Endothelial cell of umbilical vein (primary cell): ENCODE data around the gene HSPG2. TPM values are rescaled to one million over a fixed set of nuclear protein-coding genes. Genes with fewer than 3 reads are reported as not detected.

Experiments used
- BruUV-seq: library from RNA; stranded (reverse); fragments of 400-500 nt; replicated peaks from 2 replicates; lab custom pipeline; 2021; lab: Mats Ljungman, UMichigan
- CTCF ChIA-PET: fragments of 300-600, 350-600 bp; sonication (Branson Sonifier 250); formaldehyde crosslinking; loops from one replicate; lab custom pipeline; 2021; ENCODE audit warnings: antibody characterized with exemption, inconsistent platforms; lab: Charles Lee
- POLR2A ChIA-PET: fragments of 300-600, 350-600 bp; sonication (Branson Sonifier 250); formaldehyde crosslinking; loops from one replicate; lab custom pipeline; 2021; ENCODE audit warnings: antibody characterized with exemption, inconsistent platforms; lab: Charles Lee
- DNase-seq: peaks from one replicate; pipeline ENCODE4 v3.0.0-alpha.2; 2011; ENCODE audit warnings: low read depth, low spot score
- FAIRE-seq: peaks from 2 replicates; lab custom pipeline; 2011; peaks lifted over from hg19 to GRCh38; lab: Jason Lieb, UNC
- H2AFZ ChIP-seq: 2 replicates; pipeline ENCODE4 v1.6.0; 2012; ENCODE audit warnings: low read depth, low read length, control low read depth, inconsistent platforms
- H3K27ac ChIP-seq: 2 replicates; pipeline ENCODE4 v1.5.1; 2011; ENCODE audit warnings: low read depth, mild to moderate bottlenecking, control low read depth, low read length, moderate library complexity; ENCODE audit not compliant: insufficient read depth
- H3K27me3 ChIP-seq, 2 experiments: 2 replicates each; pipeline versions ENCODE4 v1.6.0 to v1.6.1; 2011; ENCODE audit warnings: low read length in 2 of 2, mixed read lengths in 1 of 2; ENCODE audit not compliant: control insufficient read depth in 2 of 2, insufficient read depth in 2 of 2
- H3K36me3 ChIP-seq, 2 experiments: 2 replicates in 1 of 2; 3 replicates in 1 of 2; pipeline ENCODE4 v1.5.1; 2011; ENCODE audit warnings: low read length in 2 of 2, mild to moderate bottlenecking in 1 of 2, moderate library complexity in 1 of 2; ENCODE audit not compliant: control insufficient read depth in 2 of 2, insufficient read depth in 2 of 2; ENCODE audit errors: extremely low read depth in 1 of 2
- H3K4me1 ChIP-seq: 3 replicates; pipeline ENCODE4 v1.5.1; 2011; ENCODE audit warnings: mild to moderate bottlenecking, low read length; ENCODE audit not compliant: control insufficient read depth, insufficient read depth; ENCODE audit errors: extremely low read depth
- H3K4me2 ChIP-seq: 2 replicates; pipeline ENCODE4 v1.6.1; 2011; ENCODE audit warnings: low read length, control low read depth, mixed read lengths; ENCODE audit not compliant: insufficient read depth
- H3K4me3 ChIP-seq, 3 experiments: fragments of 200-600 bp in 1 of 3; sonication (generic), shearing (Covaris generic) in 1 of 3; replicated peaks in 1 of 3; 2 replicates each; pipeline ENCODE4 v1.5.1; 2011 to 2016; ENCODE audit warnings: control low read depth in 3 of 3, low read length in 3 of 3, mild to moderate bottlenecking in 2 of 3, inconsistent platforms in 1 of 3, low read depth in 1 of 3, moderate library complexity in 1 of 3; ENCODE audit not compliant: insufficient read depth in 1 of 3
- H3K79me2 ChIP-seq: 2 replicates; pipeline ENCODE4 v1.6.0; 2012; ENCODE audit warnings: low read length, inconsistent platforms; ENCODE audit not compliant: control insufficient read depth, insufficient read depth
- H3K9ac ChIP-seq: replicated peaks from 2 replicates; pipeline ENCODE3; 2011; ENCODE audit warnings: low read length, control low read depth; ENCODE audit not compliant: insufficient read depth; ENCODE audit errors: extremely low read depth
- H3K9me1 ChIP-seq: replicated peaks from 3 replicates; pipeline ENCODE4 v1.6.0; 2011; ENCODE audit warnings: mild to moderate bottlenecking, low read length; ENCODE audit not compliant: control insufficient read depth, insufficient read depth; ENCODE audit errors: extremely low read depth
- H3K9me3 ChIP-seq: replicated peaks from 2 replicates; pipeline ENCODE4 v1.5.1; 2012; ENCODE audit warnings: low read length, inconsistent platforms; ENCODE audit not compliant: control insufficient read depth, insufficient read depth
- H4K20me1 ChIP-seq: replicated peaks from 2 replicates; pipeline ENCODE3; 2011; ENCODE audit warnings: mild to moderate bottlenecking, low read length; ENCODE audit not compliant: control insufficient read depth, insufficient read depth; ENCODE audit errors: extremely low read depth
- JUN ChIP-seq: IDR thresholded peaks from 2 replicates; pipeline ENCODE4 v1.6.1; 2011; ENCODE audit warnings: borderline replicate concordance, low read depth; ENCODE audit not compliant: insufficient read length, insufficient read depth
- MAX ChIP-seq: IDR thresholded peaks from 2 replicates; pipeline ENCODE4 v1.6.1; 2011; ENCODE audit not compliant: insufficient read depth, insufficient read length
- POLR2A ChIP-seq: IDR thresholded peaks from 2 replicates; pipeline ENCODE4 v1.6.1; 2012; ENCODE audit warnings: low read depth, mild to moderate bottlenecking, control low read depth, low read length
- POLR2AphosphoS5 ChIP-seq: IDR thresholded peaks from 2 replicates; pipeline ENCODE4 v1.6.1; 2012; ENCODE audit warnings: low read depth, mild to moderate bottlenecking, control low read depth, low read length, moderate library complexity; ENCODE audit not compliant: insufficient read depth
- dilution Hi-C: fragments of 300-500 bp; cut with MboI; formaldehyde crosslinking; loops from one replicate; pipeline ENCODE4 v1.15.0; 2019; ENCODE audit warnings: low sequenced_read_pairs; ENCODE audit not compliant: extremely low pct_ligation_motif_present
- intact Hi-C: fragments of 100-400 bp; cut with micrococcal nuclease; formaldehyde crosslinking; loops from one replicate; pipeline ENCODE4 v1.10.0; 2022
- polyA plus RNA-seq, 4 experiments: library from polyadenylated mRNA; depleted of rRNA in 3 of 4; stranded (reverse) in 3 of 4; unstranded in 1 of 4; fragments of >200 nt; gene quantifications; 2 replicates each; pipeline versions ENCODE4 v1.2.1 to v1.2.3, GENCODE V29; 2011 to 2012; ENCODE audit warnings: missing spikeins in 1 of 4
- total RNA-seq: library from RNA; stranded (reverse); gene quantifications from 2 replicates; pipeline ENCODE4 v1.2.3, GENCODE V29; 2021

Gene HSPG2
- total and polyA plus RNA-seq, 2 donors (not counting 3 experiments of a cell fraction or from before 2014, with no cell fraction given), result 734 to 3,499 TPM

- TF ChIP-seq JUN (no peak), POLR2A (peak; percentile 31)
- Histone ChIP-seq H3K79me2 (peaks cover 26% of the 10 kb centered on the region), H3K9me1 (no peaks in the 10 kb centered on the region), H3K27ac (no peak overlapping the region), H3K4me3 (no peak overlapping the region), H3K27me3 (no peaks in the 10 kb centered on the region), H2AFZ (no peak overlapping the region), H3K4me1 (no peaks in the 10 kb centered on the region), H3K9ac (no peak overlapping the region), H3K36me3 (peaks cover 75 to 91% of the 10 kb centered on the region in 2 experiments), H4K20me1 (no peaks in the 10 kb centered on the region), H3K9me3 (no peaks in the 10 kb centered on the region), H3K4me2 (no peak overlapping the region)
- CTCF ChIA-PET, result no interaction called here
- DNase-seq (no peak), FAIRE-seq (no peak)
- POLR2A ChIA-PET, result no interaction called here
- TSS peak; percentile 10 for BruUV-seq
- intact Hi-C loops (no loop called here), dilution Hi-C loops (no loop called here)
Measured at GRCh38 chr1:21831454-21831970, 105.6 kb downstream of the HSPG2 start.

- DNase-seq, result no peak
- no peak for FAIRE-seq
- Histone ChIP-seq H3K9me1 (no peaks in the 10 kb centered on the region), H3K4me3 (no peak overlapping the region), H3K4me2 (no peak overlapping the region), H2AFZ (no peak overlapping the region), H3K27ac (no peak overlapping the region), H3K79me2 (peaks cover 24% of the 10 kb centered on the region), H4K20me1 (no peaks in the 10 kb centered on the region), H3K9me3 (no peaks in the 10 kb centered on the region), H3K4me1 (no peaks in the 10 kb centered on the region), H3K36me3 (peaks cover 76 to 91% of the 10 kb centered on the region in 2 experiments), H3K9ac (no peak overlapping the region), H3K27me3 (no peaks in the 10 kb centered on the region)
- ChIA-PET CTCF (no interaction called here), POLR2A (no interaction called here)
- TF ChIP-seq POLR2AphosphoS5 (peak; percentile 37), MAX (no peak)
- BruUV-seq, result no TSS peak
- intact Hi-C loops, result no loop called here
- dilution Hi-C loops, result no loop called here
Measured at GRCh38 chr1:21830792-21831453, 106.2 kb downstream of the HSPG2 start.
